Stimulated activated CD8-positive, alpha-beta memory T cell treated with anti-CD3 and anti-CD28 coated beads, Interleukin-4, amount 100 ng/mL, for 24 hours (primary cell): ENCODE results near the gene SORCS1.

Source experiments
- DNase-seq: peaks from one replicate; pipeline ENCODE4 v3.0.0-alpha.2; 2020; ENCODE audit warnings: low read depth

The SORCS1 gene

DNA sequence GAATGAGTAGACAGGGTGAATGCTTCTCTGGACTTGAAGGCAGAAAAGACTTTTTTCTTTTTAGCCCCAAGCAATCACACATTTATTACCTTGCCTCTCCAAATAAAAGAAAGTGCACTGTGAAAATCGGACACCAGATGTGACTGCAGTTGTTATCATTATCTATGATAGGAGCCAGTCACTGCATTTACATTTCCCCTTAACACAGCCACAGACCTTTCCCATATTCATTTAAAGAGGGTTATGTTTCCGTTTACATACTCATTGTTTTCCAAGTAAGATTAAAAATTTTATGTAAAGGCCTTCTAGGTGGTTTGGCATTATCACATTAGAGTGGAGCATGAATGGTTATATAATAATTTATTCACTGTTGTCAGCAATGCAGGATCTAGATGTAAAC is 586.8 kb downstream of the SORCS1 start:
- no peak for DNase-seq

DNA sequence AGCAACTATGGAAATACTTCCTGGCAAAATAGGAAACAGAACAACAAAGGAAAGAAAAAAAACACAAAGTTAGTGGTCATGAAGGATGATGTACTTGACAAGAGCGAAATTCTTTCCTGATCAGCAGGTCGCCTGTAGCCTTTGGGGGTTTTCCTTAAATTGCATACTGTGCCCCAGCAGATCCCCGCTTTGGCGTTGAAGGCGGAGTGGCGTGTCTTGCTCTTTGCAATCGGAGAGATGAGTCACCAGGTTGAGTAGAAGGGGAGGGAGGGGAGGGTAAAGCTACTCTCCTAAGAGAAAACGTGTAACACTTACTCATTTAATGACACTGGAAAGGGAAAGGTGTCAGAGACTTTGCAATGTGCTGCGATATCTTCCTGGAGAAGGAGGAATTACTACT is 587.2 kb downstream of the SORCS1 start:
- no peak for DNase-seq

DNA sequence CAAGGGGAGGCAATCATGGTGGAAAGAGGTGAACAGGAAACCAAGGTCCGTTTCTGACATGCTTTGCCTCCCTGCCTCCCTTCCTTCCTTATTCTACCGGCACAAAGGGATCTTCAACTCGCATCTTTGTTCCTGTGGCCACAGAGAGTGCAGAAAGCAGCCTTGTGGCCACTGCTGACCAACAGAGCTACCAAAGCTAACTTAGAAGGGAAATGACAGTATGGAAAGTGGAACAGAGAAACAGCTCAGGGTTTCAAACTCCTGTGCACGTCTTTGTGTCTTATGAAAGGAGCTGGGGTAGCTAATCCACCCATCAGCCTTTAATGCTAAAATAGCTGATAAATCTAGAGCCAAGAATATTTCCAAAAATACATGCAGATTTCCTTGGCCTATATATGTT is 588.0 kb downstream of the SORCS1 start:
- no peak for DNase-seq

DNA sequence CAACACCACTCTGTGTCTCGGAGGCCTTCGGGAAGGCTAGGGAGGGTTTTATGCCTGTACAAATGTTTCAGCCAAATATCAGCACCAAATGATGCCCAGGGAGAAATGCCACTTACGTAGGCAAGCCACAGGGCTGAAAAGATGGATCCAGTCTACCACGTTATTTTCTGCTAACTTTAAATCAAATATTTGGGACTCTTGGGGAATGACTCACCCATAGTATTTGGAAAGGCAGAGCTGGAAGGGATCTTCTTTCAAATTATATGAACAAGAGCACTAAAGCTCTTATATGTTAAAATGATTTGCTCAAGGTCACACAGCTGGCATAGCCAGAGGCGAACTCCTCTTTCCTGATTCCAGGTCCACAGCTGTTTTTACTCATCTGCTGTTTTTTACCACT is 591.4 kb downstream of the SORCS1 start:
- DNase-seq, result no peak

DNA sequence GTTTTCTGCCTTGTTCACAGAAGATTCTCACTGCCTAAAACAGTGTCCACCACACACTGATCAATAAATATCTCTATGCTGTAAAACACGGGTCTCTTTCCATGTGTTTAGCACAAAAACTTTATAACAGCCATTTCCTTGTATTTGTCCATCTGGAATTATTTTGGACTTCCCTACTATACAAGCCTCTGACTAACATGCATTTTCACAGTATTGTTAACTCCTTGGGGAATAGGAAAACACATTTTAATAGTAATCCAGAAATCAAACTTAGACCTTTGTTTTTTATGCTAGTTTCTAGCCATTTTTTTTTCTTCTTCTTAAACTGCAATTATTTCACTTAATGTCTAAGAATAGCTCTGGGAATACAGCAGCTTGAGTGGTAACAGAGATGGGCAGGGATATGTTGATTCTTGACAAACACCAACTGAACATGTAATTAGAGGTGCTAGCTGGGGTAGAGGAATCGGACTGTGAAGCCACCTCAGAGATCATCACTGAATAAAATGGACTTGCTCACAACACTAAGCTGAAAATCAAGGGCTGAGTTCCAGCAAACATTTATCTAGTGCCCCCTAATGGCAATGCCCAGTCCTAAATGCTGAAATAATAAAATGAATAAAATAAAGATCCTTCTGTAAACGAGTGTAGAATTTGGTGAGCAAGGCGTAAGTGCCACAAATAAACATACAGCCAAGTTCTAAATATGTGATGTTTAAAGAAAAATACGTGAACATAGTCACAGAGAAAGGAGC is 593.1 kb downstream of the SORCS1 start:
- no peak for DNase-seq

DNA sequence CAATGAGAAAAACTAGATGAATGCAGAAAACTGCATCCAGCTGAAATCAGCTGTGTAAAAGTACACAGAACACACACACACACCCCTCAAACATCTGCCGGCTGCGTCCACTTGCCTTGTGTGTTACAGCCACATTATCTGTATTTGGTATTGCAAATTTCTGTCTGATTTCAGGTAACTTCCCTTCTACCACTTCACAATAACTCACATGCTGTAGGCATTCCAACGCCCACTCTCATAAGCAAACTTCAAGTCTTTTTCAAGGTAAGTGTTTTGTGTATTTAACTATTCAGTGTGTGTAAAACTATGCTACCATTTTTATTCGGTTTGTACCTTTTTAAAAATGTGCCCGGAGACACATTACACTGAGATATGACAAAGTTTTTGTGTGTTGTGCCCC is 594.2 kb downstream of the SORCS1 start:
- no peak for DNase-seq

DNA sequence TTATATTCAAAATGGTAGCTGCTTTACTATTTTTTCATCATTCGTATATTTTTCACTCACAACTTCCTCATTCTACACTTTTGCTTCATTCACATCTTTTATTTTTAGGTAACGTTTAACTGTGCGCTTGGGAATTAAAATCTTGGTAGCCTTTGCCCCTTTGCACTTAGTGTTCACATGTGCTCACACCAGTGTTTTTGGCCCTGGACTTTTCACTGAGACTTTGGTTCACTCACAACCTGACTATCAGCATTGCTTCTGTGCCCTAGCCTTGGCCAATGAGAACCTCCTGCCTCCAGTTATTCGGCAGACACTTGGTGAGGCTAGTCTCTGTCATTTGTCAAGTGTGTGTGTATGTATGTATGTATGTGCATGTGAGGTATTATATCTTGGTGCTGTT is 596.9 kb downstream of the SORCS1 start:
- DNase-seq, result no peak

DNA sequence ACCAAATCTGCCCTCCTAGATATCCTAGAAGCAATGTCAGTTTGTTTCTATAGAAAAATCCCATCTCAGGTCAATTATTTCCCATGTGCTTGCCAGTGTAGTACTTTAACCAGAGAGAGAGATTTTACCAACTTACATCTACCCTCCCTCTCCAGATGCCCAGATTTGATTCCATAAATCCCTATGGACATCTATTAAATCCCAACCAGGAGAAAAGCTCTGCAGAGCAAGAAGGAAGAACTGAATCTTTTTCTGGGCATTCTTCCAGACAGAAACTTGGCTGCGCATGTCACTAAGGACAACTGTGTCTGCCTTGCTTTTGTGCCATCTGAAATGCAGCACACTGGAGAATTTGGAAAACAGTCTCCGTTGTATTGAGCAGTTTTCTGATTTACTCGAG is 597.6 kb downstream of the SORCS1 start:
- no peak for DNase-seq

DNA sequence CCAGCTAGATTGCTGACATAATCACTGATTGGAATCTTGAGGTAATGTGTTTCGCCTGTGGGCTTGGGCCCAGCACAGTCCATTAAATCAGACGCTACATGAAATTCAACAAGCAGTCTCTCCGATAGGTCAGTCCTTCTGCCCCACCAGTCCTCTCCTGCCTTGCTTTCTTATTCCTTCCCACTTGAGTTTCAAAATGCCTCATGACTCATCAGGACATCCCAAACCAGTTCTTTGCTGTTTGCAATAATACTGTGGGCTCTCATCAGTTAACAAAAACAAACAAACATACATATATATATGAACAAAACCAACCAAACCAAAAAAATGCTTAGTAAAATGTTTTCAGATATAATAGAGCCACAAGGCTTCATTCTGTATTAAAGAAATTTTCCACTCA is 599.0 kb downstream of the SORCS1 start:
- no peak for DNase-seq

DNA sequence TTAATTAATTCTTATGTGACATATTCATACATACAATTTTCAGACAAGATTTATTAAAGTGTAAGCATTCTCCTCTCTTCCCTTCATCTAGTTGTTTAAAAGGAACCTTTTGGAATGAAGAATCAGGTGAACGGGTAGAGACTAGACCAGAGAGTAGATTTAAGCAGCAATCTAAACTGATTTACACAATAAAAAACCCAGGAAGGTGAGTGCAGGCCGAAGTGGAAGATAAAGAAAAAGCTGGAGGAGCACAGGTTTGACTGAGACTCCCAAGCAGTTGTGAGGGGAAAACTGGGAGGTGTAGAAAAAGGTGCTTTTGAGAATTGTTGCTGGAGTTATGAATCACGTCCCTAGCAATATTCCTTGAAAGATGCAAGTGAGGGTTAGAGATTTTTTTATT is 601.1 kb downstream of the SORCS1 start:
- DNase-seq, result no peak

DNA sequence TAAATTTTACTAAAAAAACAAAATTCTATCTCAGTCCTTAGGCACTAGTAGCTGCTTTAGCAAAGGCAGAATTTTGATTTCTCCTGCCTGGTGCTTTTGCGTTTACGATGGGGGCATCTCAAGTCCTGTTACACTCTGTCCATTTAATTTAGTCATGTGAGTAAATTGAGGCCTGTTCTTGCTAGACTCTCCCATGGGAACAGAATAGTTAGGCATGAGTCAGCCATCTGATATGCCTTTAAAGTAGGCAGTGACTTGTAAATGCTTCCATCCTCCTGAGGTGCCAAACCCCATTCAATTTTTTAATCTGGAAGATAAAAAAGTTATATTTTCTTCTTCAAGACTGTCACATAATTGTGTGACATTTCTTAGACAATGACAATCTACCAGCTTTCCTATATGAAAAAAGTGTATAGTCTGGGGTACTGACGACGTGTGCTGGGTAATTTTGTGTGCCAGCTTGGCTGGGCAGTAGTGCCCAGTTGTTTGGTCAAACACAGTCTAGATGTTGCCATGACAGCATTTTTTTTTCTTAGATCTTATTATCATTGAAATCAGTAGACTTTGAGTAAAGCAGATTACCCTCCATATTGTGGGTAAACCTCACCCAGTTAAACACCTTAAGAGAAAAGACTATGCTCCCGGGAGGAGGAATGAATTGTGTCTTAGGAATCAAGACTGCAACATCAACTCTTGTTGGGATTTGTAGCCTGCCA is 603.4 kb downstream of the SORCS1 start:
- no peak for DNase-seq

DNA sequence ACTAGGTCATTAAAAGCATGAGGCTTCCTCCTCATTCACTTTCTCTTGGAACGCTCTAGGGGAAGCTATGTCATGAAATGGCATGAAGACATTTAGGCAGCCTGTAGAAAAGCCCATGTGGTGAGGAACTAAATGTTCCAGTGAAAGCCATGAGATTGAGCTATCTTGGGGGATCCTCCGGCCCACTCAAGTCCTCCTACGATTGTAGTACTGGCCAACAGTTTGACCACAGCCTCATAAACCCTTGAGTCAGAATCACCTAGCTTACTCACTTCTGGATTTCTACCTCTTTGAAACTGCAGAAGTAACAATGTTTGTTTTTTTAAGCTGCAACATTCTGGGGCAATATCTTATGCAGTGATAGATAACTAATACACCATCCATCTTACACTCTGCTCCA is 605.1 kb downstream of the SORCS1 start:
- no peak for DNase-seq

DNA sequence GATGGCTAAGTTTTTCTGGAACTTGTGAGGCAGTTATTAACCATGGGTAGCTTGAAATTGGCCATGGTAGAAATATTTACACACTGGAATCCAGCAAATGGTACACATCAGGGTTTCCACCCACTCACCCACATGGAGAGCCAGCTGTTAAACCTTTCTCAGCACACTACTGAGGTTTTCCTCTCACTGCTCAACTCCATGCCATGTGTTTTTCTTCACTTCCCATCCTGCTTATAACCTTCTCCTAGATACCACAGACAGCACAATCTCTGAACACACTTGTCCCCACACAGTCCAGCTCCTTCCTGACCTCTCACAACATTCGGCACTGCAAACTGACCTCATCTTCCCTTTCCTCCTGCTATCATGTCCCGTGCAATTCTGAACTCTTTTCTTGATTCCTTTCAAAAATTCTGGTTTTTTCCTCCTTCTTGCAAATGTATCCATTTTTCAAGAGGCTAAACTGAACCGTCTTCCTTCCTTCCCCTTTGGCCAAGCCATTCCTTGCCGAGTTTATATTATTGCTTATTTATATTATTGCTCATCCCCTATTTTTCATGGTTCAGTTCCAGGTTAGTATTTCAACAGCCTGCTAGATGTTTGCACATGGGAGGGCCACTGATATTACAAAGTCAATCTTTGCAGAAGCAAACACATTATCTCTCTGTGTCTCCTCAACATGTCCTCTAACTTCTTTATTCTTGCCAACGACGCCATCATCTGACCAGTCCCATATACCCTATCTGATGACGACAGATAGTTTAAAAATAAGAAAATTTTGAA is 606.4 kb downstream of the SORCS1 start:
- DNase-seq, result no peak

DNA sequence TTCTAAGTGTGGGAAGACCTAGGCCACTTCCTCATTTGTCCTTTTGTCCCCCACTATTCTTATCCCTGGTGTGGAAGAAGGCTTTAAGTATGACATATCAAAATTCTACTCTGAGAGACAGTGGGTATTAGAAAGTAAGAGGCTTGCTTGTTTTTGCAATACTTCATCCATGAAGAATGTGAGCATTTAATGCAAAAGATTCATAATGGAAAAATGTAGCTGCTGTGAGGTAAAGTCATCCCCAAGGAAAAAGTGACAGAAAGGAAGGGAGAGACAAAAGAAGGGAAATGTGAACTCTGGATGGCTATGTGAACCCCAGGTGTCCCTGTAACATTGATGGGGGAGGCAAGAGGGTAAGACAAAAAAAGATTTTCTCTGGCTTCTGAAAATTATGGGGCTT is 607.5 kb downstream of the SORCS1 start:
- DNase-seq, result no peak

DNA sequence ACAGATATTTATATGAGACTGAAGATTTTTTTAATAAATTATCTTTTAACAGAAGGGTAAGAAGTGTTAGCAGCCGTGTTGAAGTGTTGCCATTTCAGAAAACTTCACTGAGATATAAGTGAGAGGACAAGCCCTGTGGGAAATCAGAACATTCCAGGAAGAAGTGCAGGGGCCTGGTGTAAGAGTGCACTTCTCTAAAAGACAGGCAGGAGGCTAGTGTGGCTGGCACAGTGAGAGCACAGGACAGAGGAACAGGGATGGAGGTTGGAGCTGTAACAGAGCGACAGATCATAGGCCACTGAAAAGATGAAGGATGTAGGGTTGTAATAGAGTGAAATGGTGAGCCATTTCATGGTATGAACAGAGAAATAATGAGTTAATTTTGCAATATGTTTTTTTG is 608.9 kb downstream of the SORCS1 start:
- DNase-seq, result no peak

DNA sequence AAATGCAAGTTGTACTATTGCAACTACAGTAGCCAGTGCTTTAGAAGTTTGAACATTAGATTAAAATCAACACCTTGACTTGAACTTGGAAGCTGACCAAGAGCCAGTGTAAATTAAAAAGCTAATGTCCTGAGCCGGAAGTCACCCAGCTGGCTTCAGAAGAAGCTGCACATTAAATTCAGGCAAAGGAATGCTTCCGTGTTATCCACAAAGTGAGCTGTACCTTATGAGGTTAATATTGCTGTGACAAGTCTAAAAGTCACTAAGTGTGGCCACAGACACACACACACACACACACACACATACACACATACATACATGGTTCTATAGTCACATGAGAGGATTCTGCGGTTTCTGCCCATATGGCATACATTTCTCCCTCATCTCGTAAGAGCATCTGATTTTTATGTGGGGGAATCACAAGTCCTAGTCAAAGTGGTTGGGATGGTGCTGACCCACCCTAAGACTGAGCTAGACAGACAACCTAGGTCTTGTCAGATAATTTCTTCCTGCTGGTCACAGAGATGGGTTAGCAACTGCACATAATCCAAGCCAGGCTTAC is 612.9 kb downstream of the SORCS1 start:
- DNase-seq, result no peak

DNA sequence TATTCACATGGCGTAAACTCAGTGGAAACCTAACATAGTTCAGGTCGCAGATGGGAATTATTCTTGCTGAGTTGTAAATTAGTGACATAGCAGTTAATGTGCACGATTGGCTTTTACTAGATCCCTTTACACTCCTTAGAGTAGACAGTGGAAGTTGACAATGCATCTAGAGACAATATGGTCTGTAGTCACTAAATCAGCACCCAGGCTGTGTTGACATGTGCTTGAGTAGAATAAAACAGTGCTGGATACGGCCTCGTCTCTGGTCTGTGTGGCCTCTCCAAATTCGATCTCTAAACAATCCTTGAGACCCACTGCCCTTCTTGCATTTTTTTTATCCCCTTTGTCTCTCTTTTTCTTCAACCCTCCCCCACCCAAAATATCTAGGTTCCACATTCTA is 615.7 kb downstream of the SORCS1 start:
- no peak for DNase-seq

DNA sequence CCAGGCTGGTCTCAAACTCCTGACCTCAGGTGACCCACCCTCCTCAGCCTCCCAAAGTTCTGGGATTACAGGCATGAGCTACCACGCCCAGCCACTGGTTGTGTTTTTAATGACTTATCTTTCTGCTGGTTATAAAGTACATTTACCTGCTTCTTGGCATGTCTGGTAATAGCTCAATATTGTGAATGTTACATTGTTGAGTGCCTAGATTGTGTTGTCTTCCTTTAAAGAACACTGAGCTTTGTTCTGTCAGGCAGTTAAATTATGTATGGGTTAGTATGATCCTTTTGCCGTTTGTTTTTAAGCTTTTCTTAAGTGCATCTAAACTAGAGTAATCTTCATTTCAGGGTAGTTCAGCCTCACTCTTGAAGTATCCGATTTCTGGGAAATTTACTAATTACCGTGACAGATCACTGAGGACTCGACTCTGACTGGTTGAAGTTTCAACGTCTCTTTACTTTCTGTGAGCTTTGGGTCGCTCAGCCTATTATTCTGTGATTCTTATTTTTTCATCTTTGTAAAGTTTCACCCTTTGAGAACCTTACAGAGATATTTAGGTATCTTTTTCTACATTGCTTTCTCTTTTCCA is 617.4 kb downstream of the SORCS1 start:
- DNase-seq, result no peak

DNA sequence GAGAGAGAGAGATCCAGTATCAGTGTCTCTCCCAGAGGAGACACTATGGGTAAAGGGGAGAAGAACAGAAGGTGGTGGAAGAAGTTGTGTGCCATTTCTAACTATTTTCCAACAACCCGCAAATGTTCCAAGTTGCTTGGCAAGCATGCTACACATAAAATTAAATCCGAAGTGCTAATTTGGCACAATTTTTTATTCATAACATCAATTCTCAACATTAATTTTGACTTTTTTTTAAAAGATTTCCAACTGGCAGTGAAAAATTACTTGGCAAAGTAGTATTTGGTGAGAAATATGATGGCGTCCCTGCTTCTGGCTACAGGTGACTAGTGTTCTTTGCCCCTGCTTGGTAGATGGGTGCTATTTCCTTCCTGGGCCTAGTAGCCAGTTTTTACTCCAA is 622.0 kb downstream of the SORCS1 start:
- no peak for DNase-seq

DNA sequence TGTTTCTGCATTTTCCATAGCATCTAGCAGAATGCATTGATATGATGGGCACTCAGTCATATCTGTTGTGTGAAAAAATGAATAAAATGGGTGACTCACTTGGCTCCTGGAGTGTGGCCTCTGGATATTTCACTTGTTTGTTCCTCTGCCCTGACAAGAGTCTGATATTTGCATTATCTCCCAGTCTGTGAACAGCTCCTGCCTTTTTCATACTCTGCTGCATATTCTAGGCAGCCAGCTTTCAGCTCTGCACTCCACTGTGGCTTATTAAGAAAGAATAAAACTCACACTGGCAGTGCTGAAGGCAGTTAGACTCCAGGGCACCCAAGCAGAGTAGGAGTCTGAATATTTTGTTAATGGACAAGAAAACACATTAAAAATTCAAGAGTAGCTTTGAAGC is 623.9 kb downstream of the SORCS1 start:
- no peak for DNase-seq

DNA sequence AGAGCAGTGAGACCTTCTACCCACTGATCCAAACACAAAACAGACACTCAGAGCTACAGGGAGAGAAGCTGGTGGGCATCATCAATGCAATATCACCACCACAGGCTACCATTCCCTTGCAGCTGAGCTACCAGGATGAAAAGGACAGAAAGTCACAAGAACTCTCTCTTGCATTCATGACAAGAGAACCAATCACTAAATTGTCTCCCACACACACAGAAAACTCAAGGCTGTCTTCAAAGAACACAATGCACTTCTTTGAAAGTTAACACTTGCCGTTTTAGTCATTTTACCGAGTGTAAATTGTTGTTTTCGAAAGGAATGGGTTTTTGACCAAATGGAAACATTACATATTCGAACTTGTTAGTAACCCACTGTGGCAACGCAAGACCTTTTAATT is 626.6 kb downstream of the SORCS1 start:
- DNase-seq, result no peak

DNA sequence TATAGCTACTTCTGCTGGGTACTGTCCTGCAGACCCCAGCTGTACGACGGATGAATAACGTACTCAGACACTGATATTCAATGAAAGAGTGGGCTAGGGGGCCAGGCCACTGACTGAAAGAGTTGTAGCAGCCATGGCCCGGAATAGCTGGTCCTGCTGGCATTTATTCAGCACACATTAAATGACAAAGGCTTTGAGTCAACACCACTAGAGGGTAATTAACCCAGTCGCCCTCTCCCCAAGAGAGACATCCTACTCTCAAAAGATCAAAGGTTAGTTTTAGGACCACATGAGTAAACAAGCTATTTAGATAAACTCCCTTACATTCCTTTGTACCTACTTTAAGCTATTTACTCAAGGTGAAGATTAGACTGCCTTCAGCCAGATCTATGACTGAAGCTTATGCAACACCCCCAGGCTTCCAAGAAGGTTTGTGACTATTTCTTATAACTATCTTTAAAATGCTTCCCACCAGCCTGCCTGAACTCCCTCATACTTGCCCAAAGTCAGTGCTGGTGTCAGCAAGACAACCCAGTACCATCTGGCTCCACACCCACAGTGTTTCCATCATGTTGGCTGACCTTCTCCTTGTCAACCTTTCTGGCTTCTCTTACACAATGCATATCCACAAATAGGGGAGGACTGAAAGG is 629.1 kb downstream of the SORCS1 start:
- no peak for DNase-seq
